Transverse colon (tissue), 4 donors: Measurements from ENCODE around the gene DZIP3. TPM values are rescaled to one million over a fixed set of nuclear protein-coding genes. Genes with fewer than 3 reads are reported as not detected.
"Not testable (repeated sequence)": the region's sequence is repeated elsewhere in the genome, so short reads cannot be mapped to it uniquely, and the experiment has no call there.

Experiments
- DNase-seq: peaks from one replicate; pipeline ENCODE4 v3.0.0-alpha.2; 2019
- H3K27ac ChIP-seq, 4 donors: fragments of 200-600 bp; sonication (generic); 2 replicates each; pipeline ENCODE4 v1.5.1; 2016 to 2018; ENCODE audit warnings: inconsistent platforms in 4 of 4
- H3K27me3 ChIP-seq: fragments of 200-600 bp; sonication (generic); 2 replicates; pipeline ENCODE4 v1.5.1; 2017; ENCODE audit warnings: inconsistent platforms
- H3K36me3 ChIP-seq, 4 donors: fragments of 200-600 bp; sonication (generic); 2 replicates each; pipeline ENCODE4 v1.5.1; 2017 to 2019; ENCODE audit warnings: inconsistent platforms in 4 of 4
- H3K4me1 ChIP-seq, 4 donors: fragments of 200-600 bp; sonication (generic); 2 replicates each; pipeline ENCODE4 v1.5.1; 2017 to 2020; ENCODE audit warnings: inconsistent platforms in 4 of 4
- H3K4me3 ChIP-seq, 4 donors: fragments of 200-600 bp; sonication (generic); 1 replicate in 1 of 4; 2 replicates in 3 of 4; pipeline versions ENCODE4 v1.5.1 to v1.6.1; 2017 to 2019; ENCODE audit warnings: inconsistent platforms in 4 of 4
- H3K9me3 ChIP-seq, 2 donors: fragments of 200-600 bp; sonication (generic); 2 replicates each; pipeline ENCODE4 v1.5.1; 2017 to 2019; ENCODE audit warnings: inconsistent platforms in 2 of 2
- EP300 ChIP-seq: sonication (generic); formaldehyde crosslinking; IDR thresholded peaks from one replicate; pipeline ENCODE4 v1.6.1; 2017; ENCODE audit warnings: antibody characterized with exemption, low read depth
- POLR2A ChIP-seq: fragments of 450-650 bp; IDR thresholded peaks from one replicate; pipeline ENCODE4 v1.6.1; 2016; ENCODE audit warnings: antibody characterized with exemption, mild to moderate bottlenecking, moderate library complexity
- POLR2AphosphoS5 ChIP-seq, 3 donors: sonication (generic); formaldehyde crosslinking; IDR thresholded peaks; one replicate each; pipeline ENCODE4 v1.6.1; 2016; ENCODE audit warnings: antibody characterized with exemption in 3 of 3
- WGBS, 2 donors: methylation state at CpG; one replicate each; pipeline ENCODE4 v1.1.5; 2018; ENCODE audit warnings: low coverage in 1 of 2; 5-methylcytosine and 5-hydroxymethylcytosine counted together
- in situ Hi-C, 4 donors: fragments of 200-750 bp; cut with MboI; loops; one replicate each; pipeline versions ENCODE4 v1.15.0 to v1.15.1; 2017; ENCODE audit warnings: low sequenced_read_pairs in 3 of 4, low pct_ligation_motif_present in 1 of 4, low pct_unique_long_range_greater_than_20kb in 1 of 4
- intact Hi-C: fragments of 100-400 bp; cut with DNase I; formaldehyde crosslinking; loops from one replicate; pipeline ENCODE4 v1.15.1; 2023; ENCODE audit warnings: low total_unique reads
- total RNA-seq, 4 donors: library from RNA; depleted of rRNA; stranded (reverse); fragments of >200 nt; gene quantifications; one replicate each; pipeline ENCODE4 v1.1.0, GENCODE V29; 2016
- TF ChIP-seq, protein P1 (sequence below), 5 experiments: fragments of 200-600 bp in 3 of 5; fragments of 450-650 bp in 2 of 5; sonication (generic) in 3 of 5; IDR thresholded peaks; 1 replicate in 2 of 5; 2 replicates in 3 of 5; pipeline ENCODE4 v1.5.1; 2016 to 2017; ENCODE audit warnings: antibody characterized with exemption in 5 of 5, inconsistent platforms in 3 of 5, mild to moderate bottlenecking in 2 of 5, moderate library complexity in 1 of 5

The DZIP3 gene
- total RNA-seq, 4 donors from 2014 or later: 1.5 to 7.4 (median 4.1) TPM

- 96 to 100% methylated on average over 1 of the region's 1 CpG for WGBS, 2 donors
- intact Hi-C loops: no loop called here
Measured at GRCh38 chr3:108610651-108611050, 21.1 kb downstream of the DZIP3 start.

GRCh38 chr3:108616090-108616489, 26.6 kb downstream of the DZIP3 start:
- DNase-seq, H3K36me3 ChIP-seq, H3K27me3 ChIP-seq, in situ Hi-C loops, H3K4me3 ChIP-seq, intact Hi-C loops, H3K27ac ChIP-seq, H3K4me1 ChIP-seq, H3K9me3 ChIP-seq: not testable (repeated sequence)
- WGBS, 2 donors: 94 to 96% methylated on average over 8 of the region's 8 CpGs

More at GRCh38 chr3:108610651-108611050, 21.1 kb downstream of the DZIP3 start:
- no peak for DNase-seq
- H3K4me1 ChIP-seq: no peaks in the 10 kb centered on the region
- no peaks in the 10 kb centered on the region for H3K36me3 ChIP-seq
- no peak overlapping the region for H3K4me3 ChIP-seq
- no peak overlapping the region for H3K27ac ChIP-seq
- H3K27me3 ChIP-seq: no peaks in the 10 kb centered on the region
- in situ Hi-C loops: no loop called here
- TF ChIP-seq EP300 (no peak), POLR2A (no peak), POLR2AphosphoS5 (IDR thresholded peaks at IDR 0.05) (no peak)
- TF ChIP-seq, protein P1, sequence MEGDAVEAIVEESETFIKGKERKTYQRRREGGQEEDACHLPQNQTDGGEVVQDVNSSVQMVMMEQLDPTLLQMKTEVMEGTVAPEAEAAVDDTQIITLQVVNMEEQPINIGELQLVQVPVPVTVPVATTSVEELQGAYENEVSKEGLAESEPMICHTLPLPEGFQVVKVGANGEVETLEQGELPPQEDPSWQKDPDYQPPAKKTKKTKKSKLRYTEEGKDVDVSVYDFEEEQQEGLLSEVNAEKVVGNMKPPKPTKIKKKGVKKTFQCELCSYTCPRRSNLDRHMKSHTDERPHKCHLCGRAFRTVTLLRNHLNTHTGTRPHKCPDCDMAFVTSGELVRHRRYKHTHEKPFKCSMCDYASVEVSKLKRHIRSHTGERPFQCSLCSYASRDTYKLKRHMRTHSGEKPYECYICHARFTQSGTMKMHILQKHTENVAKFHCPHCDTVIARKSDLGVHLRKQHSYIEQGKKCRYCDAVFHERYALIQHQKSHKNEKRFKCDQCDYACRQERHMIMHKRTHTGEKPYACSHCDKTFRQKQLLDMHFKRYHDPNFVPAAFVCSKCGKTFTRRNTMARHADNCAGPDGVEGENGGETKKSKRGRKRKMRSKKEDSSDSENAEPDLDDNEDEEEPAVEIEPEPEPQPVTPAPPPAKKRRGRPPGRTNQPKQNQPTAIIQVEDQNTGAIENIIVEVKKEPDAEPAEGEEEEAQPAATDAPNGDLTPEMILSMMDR (IDR thresholded peaks at IDR 0.05): no peak
- H3K9me3 ChIP-seq: no peaks in the 10 kb centered on the region

- TF ChIP-seq, protein P1 (IDR thresholded peaks at IDR 0.05): no peak
- TF ChIP-seq EP300: no peak
- no peak overlapping the region for H3K4me3 ChIP-seq
- H3K9me3 ChIP-seq: no peaks in the 10 kb centered on the region
- H3K4me1 ChIP-seq: peaks cover 0 to 5% (median 1%) of the 10 kb centered on the region in 4 donors
- DNase-seq: no peak
- H3K36me3 ChIP-seq: no peaks in the 10 kb centered on the region
- H3K27me3 ChIP-seq: no peaks in the 10 kb centered on the region
- WGBS, 2 donors: 71% methylated on average over 1 of the region's 1 CpG; no CpG with 5 or more reads in 1 of the 2 donors
- in situ Hi-C loops: no loop called here
- intact Hi-C loops: no loop called here
- no peak overlapping the region for H3K27ac ChIP-seq
Measured at GRCh38 chr3:108620250-108620649, 30.7 kb downstream of the DZIP3 start.

- intact Hi-C loops: no loop called here
Measured at GRCh38 chr3:108623504-108623903, 34.0 kb downstream of the DZIP3 start.

More at GRCh38 chr3:108623504-108623903, 34.0 kb downstream of the DZIP3 start:
- no peak overlapping the region for H3K27ac ChIP-seq
- in situ Hi-C loops: no loop called here
- no peaks in the 10 kb centered on the region for H3K27me3 ChIP-seq
- TF ChIP-seq, protein P1 (IDR thresholded peaks at IDR 0.05): no peak
- TF ChIP-seq POLR2AphosphoS5 (IDR thresholded peaks at IDR 0.05) (no peak), POLR2A (no peak), EP300 (no peak)
- H3K9me3 ChIP-seq: no peaks in the 10 kb centered on the region
- H3K36me3 ChIP-seq: no peaks in the 10 kb centered on the region
- DNase-seq: no peak
- H3K4me3 ChIP-seq: no peak overlapping the region
- peaks cover 0 to 5% (median 1%) of the 10 kb centered on the region in 4 donors for H3K4me1 ChIP-seq
- WGBS, 2 donors: 83 to 87% methylated on average over 1 to 3 of the region's 3 CpGs
